IMR-90 (cell line): ENCODE results near the gene EIF6. TPM values are rescaled to one million over a fixed set of nuclear protein-coding genes. Genes with fewer than 3 reads are reported as not detected.
A peak's percentile ranks its signal among the peaks of the same experiment; 100 is the strongest.

Experiments used
- ATAC-seq: fragments of 200-7000 bp; cut with Tn5 transposase; 2 replicates; pipeline ENCODE4 v1.9.1; 2020; ENCODE audit warnings: low read depth, mild to moderate bottlenecking, moderate library complexity
- BruUV-seq: library from RNA; stranded (reverse); fragments of 400-500 nt; replicated peaks from 2 replicates; lab custom pipeline; 2021; lab: Mats Ljungman, UMichigan
- CTCF ChIA-PET: fragments of 300-600 bp; formaldehyde crosslinking; extraction: SDS; loops from one replicate; lab custom pipeline; 2021; ENCODE audit warnings: antibody characterized with exemption; lab: Yijun Ruan, JAX
- POLR2A ChIA-PET: fragments of 300-600 bp; sonication (Branson Sonifier 250); formaldehyde crosslinking; loops from one replicate; lab custom pipeline; 2022; ENCODE audit warnings: antibody characterized with exemption; ENCODE audit not compliant: unreplicated experiment; lab: Charles Lee
- DNase-seq: peaks from one replicate; pipeline ENCODE4 v3.0.0; 2013
- H2AFZ ChIP-seq: replicated peaks from 2 replicates; pipeline ENCODE3; 2013; ENCODE audit warnings: low read length, mild to moderate bottlenecking; ENCODE audit not compliant: poor library complexity
- H2AK5ac ChIP-seq: 2 replicates; pipeline ENCODE4 v1.6.1; 2013; ENCODE audit warnings: low read depth, low read length, inconsistent platforms
- H2AK9ac ChIP-seq: replicated peaks from 2 replicates; pipeline ENCODE3; 2013; ENCODE audit warnings: mild to moderate bottlenecking, low read depth, low read length, moderate library complexity; ENCODE audit not compliant: poor library complexity
- H2BK120ac ChIP-seq: 2 replicates; pipeline ENCODE4 v1.6.1; 2013; ENCODE audit warnings: low read depth, low read length, inconsistent platforms
- H2BK15ac ChIP-seq: 3 replicates; pipeline ENCODE4 v1.6.1; 2013; ENCODE audit warnings: low read depth, low read length, inconsistent platforms
- H2BK20ac ChIP-seq: 2 replicates; pipeline ENCODE4 v1.6.1; 2013; ENCODE audit warnings: low read depth, mild to moderate bottlenecking, inconsistent platforms, low read length, moderate library complexity
- H2BK5ac ChIP-seq: 2 replicates; pipeline ENCODE4 v1.6.1; 2013; ENCODE audit warnings: mild to moderate bottlenecking, low read depth, low read length, inconsistent platforms; ENCODE audit not compliant: poor library complexity, severe bottlenecking
- H3K14ac ChIP-seq: replicated peaks from 2 replicates; pipeline ENCODE4 v1.6.1; 2013; ENCODE audit warnings: low read depth, low read length, inconsistent platforms
- H3K18ac ChIP-seq: 2 replicates; pipeline ENCODE4 v1.6.1; 2013; ENCODE audit warnings: low read depth, low read length, control low read depth
- H3K23ac ChIP-seq: 2 replicates; pipeline ENCODE4 v1.6.1; 2013; ENCODE audit warnings: low read depth, low read length, inconsistent platforms
- H3K27ac ChIP-seq: 2 replicates; pipeline ENCODE4 v1.5.1; 2013; ENCODE audit warnings: mild to moderate bottlenecking, control low read depth, low read length; ENCODE audit not compliant: insufficient read depth
- H3K27me3 ChIP-seq: 2 replicates; pipeline ENCODE4 v1.6.1; 2013; ENCODE audit warnings: low read length; ENCODE audit not compliant: control insufficient read depth, insufficient read depth
- H3K36me3 ChIP-seq: 2 replicates; pipeline ENCODE4 v1.6.1; 2013; ENCODE audit warnings: low read length, mixed read lengths; ENCODE audit not compliant: control insufficient read depth, insufficient read depth
- H3K4ac ChIP-seq: 2 replicates; pipeline ENCODE4 v1.6.1; 2013; ENCODE audit warnings: low read depth, low read length, inconsistent platforms
- H3K4me1 ChIP-seq: 2 replicates; pipeline ENCODE4 v1.6.1; 2013; ENCODE audit warnings: low read length, mixed read lengths; ENCODE audit not compliant: control insufficient read depth, insufficient read depth
- H3K4me2 ChIP-seq: 2 replicates; pipeline ENCODE4 v1.6.1; 2013; ENCODE audit warnings: low read depth, mild to moderate bottlenecking, control low read depth, low read length, moderate library complexity
- H3K4me3 ChIP-seq: 2 replicates; pipeline ENCODE4 v1.5.1; 2013; ENCODE audit warnings: low read depth, mild to moderate bottlenecking, control low read depth, low read length, moderate library complexity; ENCODE audit not compliant: insufficient read depth
- H3K56ac ChIP-seq: 2 replicates; pipeline ENCODE4 v1.6.1; 2013; ENCODE audit warnings: low read length, inconsistent platforms; ENCODE audit not compliant: insufficient read depth; ENCODE audit errors: extremely low read depth
- H3K79me1 ChIP-seq, 2 experiments: 2 replicates each; pipeline ENCODE4 v1.6.1; 2013; ENCODE audit warnings: low read length in 2 of 2, inconsistent platforms in 1 of 2, low read depth in 1 of 2
- H3K9ac ChIP-seq: 2 replicates; pipeline ENCODE4 v1.6.1; 2013; ENCODE audit warnings: low read depth, low read length, control low read depth
- H3K9me1 ChIP-seq: 2 replicates; pipeline ENCODE4 v1.6.1; 2013; ENCODE audit warnings: low read length, inconsistent platforms; ENCODE audit not compliant: insufficient read depth
- H3K9me3 ChIP-seq: 2 replicates; pipeline ENCODE4 v1.6.1; 2013; ENCODE audit warnings: low read length; ENCODE audit not compliant: control insufficient read depth, insufficient read depth
- H4K20me1 ChIP-seq: 2 replicates; pipeline ENCODE4 v1.6.1; 2013; ENCODE audit warnings: low read length, inconsistent platforms; ENCODE audit not compliant: insufficient read depth
- H4K5ac ChIP-seq: 2 replicates; pipeline ENCODE4 v1.6.1; 2013; ENCODE audit warnings: mild to moderate bottlenecking, low read depth, low read length, control low read depth
- H4K8ac ChIP-seq, 2 experiments: 2 replicates each; pipeline ENCODE4 v1.6.1; 2013; ENCODE audit warnings: low read depth in 2 of 2, low read length in 2 of 2, control low read depth in 1 of 2, inconsistent platforms in 1 of 2
- H4K91ac ChIP-seq: 2 replicates; pipeline ENCODE4 v1.6.1; 2013; ENCODE audit warnings: low read depth, low read length, inconsistent platforms; ENCODE audit not compliant: insufficient read depth
- CEBPB ChIP-seq: IDR thresholded peaks from 2 replicates; pipeline ENCODE4 v1.6.1; 2012; ENCODE audit warnings: low read depth, low read length, improper control_type of control experiment
- CHD1 ChIP-seq: IDR thresholded peaks from 2 replicates; pipeline ENCODE4 v1.6.1; 2012; ENCODE audit warnings: low read depth, low read length, improper control_type of control experiment
- MAZ ChIP-seq: IDR thresholded peaks from 2 replicates; pipeline ENCODE4 v1.6.1; 2012; ENCODE audit warnings: low read depth, mild to moderate bottlenecking, low read length, improper control_type of control experiment, moderate library complexity, borderline replicate concordance
- WGBS, 2 experiments: methylation state at CpG; one replicate each; pipeline versions ENCODE4 v1.1.5 to v1.1.7; 2013; ENCODE audit warnings: missing lambda C conversion rate in 2 of 2; ENCODE audit not compliant: insufficient read length in 1 of 2; ENCODE audit errors: extremely low coverage in 2 of 2; 5-methylcytosine and 5-hydroxymethylcytosine counted together
- dilution Hi-C: fragments of 300-500 bp; cut with HindIII; formaldehyde crosslinking; loops from one replicate; pipeline ENCODE4 v1.14.3; 2018; ENCODE audit warnings: low sequenced_read_pairs; ENCODE audit not compliant: unreplicated experiment
- in situ Hi-C: fragments of 300-500 bp; cut with MboI; formaldehyde crosslinking; loops from 3 replicates; pipeline ENCODE4 v1.14.3; 2019; ENCODE audit warnings: low sequenced_read_pairs, inconsistent platforms, mixed read lengths
- intact Hi-C: fragments of 100-400 bp; cut with micrococcal nuclease; formaldehyde crosslinking; loops from 2 replicates; pipeline ENCODE4 v1.10.0; 2022
- polyA plus RNA-seq, 3 experiments: library from polyadenylated mRNA; depleted of rRNA; stranded (reverse); fragments of >200 nt; gene quantifications; 2 replicates each; pipeline ENCODE4 v1.2.3, GENCODE V29; 2012; ENCODE audit warnings: low replicate concordance in 1 of 3
- total RNA-seq: library from RNA; depleted of rRNA; stranded (reverse); fragments of >200 nt; gene quantifications from 2 replicates; pipeline ENCODE4 v1.2.3, GENCODE V29; 2012

EIF6 gene
- total and polyA plus RNA-seq, 2 of the 4 experiments (the other 2 are of a cell fraction): 215 to 227 TPM

- Histone ChIP-seq H3K23ac (no peak overlapping the region), H4K8ac (peak overlapping the region; percentile 9 to 82; a peak in 3 of 4 replicates), H3K56ac (no peak overlapping the region), H2BK120ac (peak overlapping the region; percentile 72), H2AFZ (no peak overlapping the region), H4K20me1 (no peaks in the 10 kb centered on the region), H2BK5ac (peak overlapping the region; percentile 34), H3K36me3 (no peaks in the 10 kb centered on the region), H3K27ac (no peak overlapping the region), H3K79me1 (peaks cover 0 to 27% of the 10 kb centered on the region in 2 experiments; a peak in 2 of 4 replicates), H3K9ac (no peak overlapping the region), H4K5ac (no peak overlapping the region), H3K9me1 (peaks cover 32% of the 10 kb centered on the region), H3K4me2 (no peak overlapping the region), H3K27me3 (no peaks in the 10 kb centered on the region), H3K18ac (peak overlapping the region; percentile 0; the same call in 1 of the 2 replicates), H3K14ac (peak overlapping the region; percentile 74), H2BK15ac (peak overlapping the region; percentile 37; the same call in 2 of the 3 replicates), H3K4me3 (no peak overlapping the region), H2AK9ac (peak overlapping the region; percentile 35), H4K91ac (peak overlapping the region; percentile 20; the same call in 1 of the 2 replicates), H3K9me3 (no peaks in the 10 kb centered on the region), H2AK5ac (peak overlapping the region; percentile 67), H2BK20ac (peak overlapping the region; percentile 82; the same call in 1 of the 2 replicates), H3K4me1 (peaks cover 42% of the 10 kb centered on the region), H3K4ac (peak overlapping the region; percentile 62)
- DNase-seq (peak; percentile 52), ATAC-seq (no peak)
- WGBS, 2 experiments: no CpG with 5 or more reads among the region's 2 CpGs
- in situ Hi-C loops (no loop called here), dilution Hi-C loops (no loop called here), intact Hi-C loops (loop anchor here (5.0 kb wide), 1 partner anchor 71 kb away; no protein-coding TSS in a partner anchor)
- ChIA-PET POLR2A (no interaction called here), CTCF (interaction anchor here (1.1 kb wide), 1 partner anchor 143 kb away, joined by 3 read pairs; no protein-coding TSS in a partner anchor)
- TF ChIP-seq CEBPB (no peak), CHD1 (no peak), MAZ (0 out of 2 replicates have a peak, but pooled peaks have one; percentile 13)
- BruUV-seq: no TSS peak
Measured at GRCh38 chr20:35301426-35301825, 16.9 kb upstream of the EIF6 start.
